Astrocyte (in vitro differentiated cells and primary cell): ENCODE data around the gene FCRL3.

ENCODE experiments used
- CTCF ChIP-seq: IDR thresholded peaks from 2 replicates; pipeline ENCODE4 v1.5.1; 2011; ENCODE audit warnings: low read depth, mild to moderate bottlenecking, inconsistent platforms, low read length, moderate library complexity; ENCODE audit not compliant: insufficient read depth
- EZH2 ChIP-seq: IDR thresholded peaks from 2 replicates; pipeline ENCODE4 v1.6.1; 2012; ENCODE audit warnings: mild to moderate bottlenecking, low read length, inconsistent platforms; ENCODE audit not compliant: insufficient read depth

DNA sequence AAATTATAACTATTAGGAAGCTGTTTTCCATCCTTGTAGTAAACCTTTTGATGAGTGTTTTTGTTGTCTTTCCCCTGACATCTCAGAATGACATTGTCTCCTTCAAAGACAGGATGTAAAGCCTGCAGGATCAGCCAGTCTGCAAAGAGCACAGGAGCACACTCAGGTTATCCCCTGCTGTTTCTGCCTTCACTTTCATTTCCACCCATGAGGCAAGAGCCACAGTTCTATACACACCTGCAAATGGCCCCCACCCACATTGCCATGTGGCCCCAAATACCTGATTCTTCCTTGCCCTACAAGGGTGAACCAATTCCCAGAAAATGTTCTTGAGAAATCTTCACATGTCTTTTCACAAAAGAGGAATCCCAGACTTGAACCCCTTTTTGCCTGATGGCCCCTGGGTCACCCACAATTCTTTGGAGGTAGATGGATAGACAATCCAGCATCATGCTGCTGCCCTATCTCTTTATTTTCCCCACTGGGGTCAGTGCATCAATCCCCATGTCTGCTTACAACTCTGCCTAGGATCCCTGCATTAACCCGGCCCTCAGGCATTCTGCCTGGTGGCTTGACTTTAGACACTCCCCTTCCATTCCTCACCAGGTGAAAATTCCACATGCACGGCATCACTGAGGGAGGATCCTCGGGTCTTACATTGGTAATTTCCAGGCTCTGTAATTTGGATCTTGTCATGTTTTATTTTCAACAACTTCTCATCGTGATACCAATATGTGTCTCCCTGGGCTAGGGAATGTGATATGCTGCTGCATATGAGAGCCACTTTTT, 2.6 kb downstream of the FCRL3 start:
- TF ChIP-seq CTCF (no peak), EZH2 (no peak)
